T47D (cell line): ENCODE data around the gene SRSF12.
"Not testable (repeated sequence)": the region's sequence is repeated elsewhere in the genome, so short reads cannot be mapped to it uniquely, and the experiment has no call there.

Source experiments
- DNase-seq, 2 experiments: peaks; one replicate each; pipeline versions ENCODE4 v3.0.0 to v3.0.0-alpha.2; 2011 to 2012; ENCODE audit warnings: low read depth in 1 of 2, low spot score in 1 of 2
- JUND ChIP-seq: IDR thresholded peaks from 2 replicates; pipeline ENCODE4 v1.6.1; 2012; ENCODE audit warnings: low read depth
- in situ Hi-C: cut with HindIII; loops from 2 replicates; pipeline ENCODE4 v1.10.0; 2016; ENCODE audit warnings: low sequenced_read_pairs, low pct_unique_long_range_greater_than_20kb

SRSF12 gene

DNA sequence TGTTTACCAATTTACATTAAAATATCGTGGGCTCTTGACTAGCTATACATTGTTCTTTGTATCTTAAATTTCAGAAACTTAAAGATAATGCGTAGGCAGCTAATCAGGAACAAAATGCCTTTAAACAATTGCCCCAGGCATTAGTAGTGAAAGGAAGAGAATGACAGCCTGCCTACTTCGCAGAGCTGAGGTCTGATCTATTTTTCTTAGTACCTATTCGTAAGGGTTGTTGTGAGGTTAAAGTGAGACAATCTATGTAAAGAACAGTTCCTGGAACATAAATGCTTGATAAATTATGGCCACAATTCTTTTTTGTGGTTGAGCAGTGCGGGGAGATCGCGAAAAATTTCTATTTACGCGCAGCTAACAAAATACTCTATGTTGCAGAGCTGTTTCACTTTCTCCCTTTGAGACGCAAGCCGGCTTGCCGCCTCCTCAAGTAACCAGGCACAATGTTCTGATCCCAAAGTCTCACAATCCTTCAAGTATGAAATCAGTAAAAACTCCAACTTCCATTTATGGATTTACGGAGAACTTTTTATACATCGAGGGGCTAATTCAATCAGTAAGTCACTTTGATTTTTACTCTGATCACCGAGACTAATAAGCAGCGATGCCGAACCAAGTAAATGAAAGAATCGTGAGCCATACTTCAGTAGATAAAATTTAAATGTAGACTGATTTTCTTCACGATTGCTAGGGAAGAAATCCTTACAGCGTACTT lies 38.2 kb downstream of the SRSF12 start:
- TF ChIP-seq JUND, result no peak
- in situ Hi-C loops, result no loop called here
- DNase-seq, result peak; percentile 12 to 50

DNA sequence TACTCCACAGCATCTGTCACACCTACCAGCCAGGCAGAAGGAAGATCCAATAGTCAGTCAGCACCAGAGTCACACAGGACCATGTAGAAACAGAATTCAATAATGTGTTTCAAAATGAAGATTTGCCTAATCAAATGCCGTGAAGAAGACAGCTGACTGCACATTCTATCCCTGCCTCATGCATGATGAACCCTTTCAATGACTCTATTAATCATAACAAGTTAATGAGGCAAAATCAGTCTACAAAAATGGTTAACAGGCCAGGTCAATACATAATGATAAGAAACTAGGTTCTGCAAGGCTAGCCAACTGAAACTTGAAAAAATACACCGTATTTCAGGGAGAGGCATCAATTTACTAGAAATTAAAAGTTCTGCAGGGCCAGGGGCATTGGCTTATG lies 44.0 kb downstream of the SRSF12 start:
- TF ChIP-seq JUND, result no peak
- in situ Hi-C loops, result no loop called here
- no peak for DNase-seq

DNA sequence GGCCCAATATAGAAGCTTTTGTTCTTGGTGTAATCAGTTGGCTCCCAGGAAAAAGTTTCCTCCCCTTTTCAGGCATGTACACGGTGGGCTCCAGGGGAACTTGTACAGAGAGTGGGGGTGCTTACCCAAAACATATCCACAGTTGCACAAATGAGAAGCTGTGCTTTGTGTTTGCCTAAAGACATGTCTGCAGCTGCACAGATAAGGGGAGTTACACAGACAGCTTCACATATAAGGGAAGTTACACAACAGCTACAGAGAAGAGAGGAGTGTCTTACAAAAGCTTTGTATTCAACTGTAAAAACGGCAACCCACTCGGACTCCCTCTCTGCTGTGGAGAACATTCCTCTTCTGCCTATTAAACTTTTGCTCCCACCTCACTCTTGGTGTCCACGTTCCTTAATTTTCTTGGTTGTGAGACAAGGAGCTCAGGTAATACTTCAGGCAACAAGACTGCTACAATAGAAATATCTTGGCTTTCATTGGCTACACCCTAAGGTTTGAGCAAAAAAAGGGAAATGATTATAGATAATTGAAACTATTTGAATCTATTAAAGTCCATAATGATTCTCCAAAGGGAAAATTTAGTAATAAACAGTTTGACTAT lies 44.8 kb downstream of the SRSF12 start:
- no peak for TF ChIP-seq JUND
- in situ Hi-C loops, result no loop called here
- DNase-seq, result no peak

DNA sequence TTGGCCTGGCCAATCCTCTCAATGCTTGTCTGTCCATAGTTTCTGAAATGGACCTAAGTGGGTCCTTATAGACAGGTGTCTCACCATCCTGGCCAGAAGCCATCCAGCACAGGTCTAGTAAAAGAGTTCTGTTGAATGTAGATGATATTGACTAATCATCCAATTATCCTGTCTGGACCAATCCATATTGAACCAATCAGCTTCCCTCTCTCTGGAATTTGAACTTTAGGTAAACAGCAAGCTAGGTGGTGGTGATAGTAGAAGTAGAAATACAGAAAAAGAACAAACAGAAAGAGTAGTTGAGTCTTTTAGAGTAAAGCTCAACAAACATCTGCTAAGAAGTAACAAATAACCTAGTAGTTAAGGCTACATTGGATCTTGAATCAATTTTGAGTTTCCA lies 46.8 kb downstream of the SRSF12 start:
- in situ Hi-C loops, result no loop called here
- DNase-seq, result no peak
- TF ChIP-seq JUND, result no peak

DNA sequence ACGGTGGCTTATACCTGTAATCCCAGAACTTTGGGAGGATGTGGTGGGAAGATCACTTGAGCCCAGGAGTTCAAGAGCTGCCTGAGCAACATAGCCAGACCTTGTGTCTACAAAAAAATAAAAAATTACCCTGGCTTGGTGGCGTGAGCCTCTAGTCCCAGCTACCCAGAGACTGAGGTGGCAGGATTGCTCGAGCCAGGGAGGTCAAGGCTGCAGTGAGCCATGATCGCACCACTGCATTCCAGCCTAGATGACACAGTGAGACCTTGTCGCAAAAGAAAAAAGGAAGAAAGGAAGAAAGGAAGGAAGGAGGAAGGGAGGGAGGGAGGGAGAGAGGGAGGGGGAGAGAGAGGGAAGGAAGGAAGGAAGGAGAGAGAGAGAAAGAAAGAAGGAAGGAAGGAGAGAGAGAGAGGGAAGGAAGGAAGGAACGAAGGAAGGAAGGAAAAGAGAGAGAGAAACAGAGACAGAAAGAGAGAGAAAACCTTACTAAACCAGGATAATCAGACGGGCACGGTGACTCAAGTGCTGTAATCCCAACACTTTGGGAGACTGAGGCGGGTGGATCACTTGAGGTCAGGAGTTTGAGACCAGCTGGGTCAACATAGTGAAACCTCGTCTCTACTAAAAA lies 48.2 kb downstream of the SRSF12 start:
- TF ChIP-seq JUND, result no peak
- in situ Hi-C loops, result no loop called here
- DNase-seq, result no peak

DNA sequence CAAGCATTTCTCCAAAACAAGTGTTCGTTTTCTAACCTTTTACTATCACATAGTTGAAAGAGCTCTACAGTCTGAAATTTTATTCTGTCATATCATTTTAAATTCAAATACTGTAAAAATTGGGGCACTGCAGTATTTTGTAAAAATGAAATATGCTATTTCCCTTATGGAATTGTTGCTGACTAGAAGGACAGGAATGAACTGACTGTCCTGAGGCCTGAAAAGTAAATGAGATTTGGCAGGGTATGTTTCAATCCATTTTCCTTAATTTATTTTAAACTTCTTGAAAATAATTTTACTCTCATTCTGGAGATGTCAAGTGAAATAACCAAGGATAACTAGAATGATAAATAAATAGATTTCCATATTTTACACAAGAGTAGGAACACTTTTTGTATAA lies 49.2 kb downstream of the SRSF12 start:
- no peak for DNase-seq
- no peak for TF ChIP-seq JUND
- in situ Hi-C loops, result no loop called here

DNA sequence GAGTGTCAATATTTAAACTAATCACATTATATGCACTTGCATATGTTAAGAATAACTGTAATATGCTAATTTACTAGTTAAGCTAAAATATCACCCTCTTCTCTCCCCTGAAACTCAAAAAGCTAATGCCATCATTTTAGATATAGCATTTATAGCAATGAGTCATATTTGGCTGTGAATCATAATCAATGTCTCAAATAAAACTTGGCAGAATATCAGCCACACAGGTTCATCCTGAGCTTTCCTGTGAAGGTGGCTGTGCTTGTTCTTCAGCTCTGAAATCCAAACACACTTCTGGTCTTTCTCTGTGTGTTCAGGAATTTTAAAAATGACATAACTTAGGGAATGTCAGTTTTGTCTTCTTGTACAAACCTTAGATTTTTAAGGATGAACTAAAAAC lies 50.1 kb downstream of the SRSF12 start:
- in situ Hi-C loops, result no loop called here
- DNase-seq, result no peak
- no peak for TF ChIP-seq JUND

DNA sequence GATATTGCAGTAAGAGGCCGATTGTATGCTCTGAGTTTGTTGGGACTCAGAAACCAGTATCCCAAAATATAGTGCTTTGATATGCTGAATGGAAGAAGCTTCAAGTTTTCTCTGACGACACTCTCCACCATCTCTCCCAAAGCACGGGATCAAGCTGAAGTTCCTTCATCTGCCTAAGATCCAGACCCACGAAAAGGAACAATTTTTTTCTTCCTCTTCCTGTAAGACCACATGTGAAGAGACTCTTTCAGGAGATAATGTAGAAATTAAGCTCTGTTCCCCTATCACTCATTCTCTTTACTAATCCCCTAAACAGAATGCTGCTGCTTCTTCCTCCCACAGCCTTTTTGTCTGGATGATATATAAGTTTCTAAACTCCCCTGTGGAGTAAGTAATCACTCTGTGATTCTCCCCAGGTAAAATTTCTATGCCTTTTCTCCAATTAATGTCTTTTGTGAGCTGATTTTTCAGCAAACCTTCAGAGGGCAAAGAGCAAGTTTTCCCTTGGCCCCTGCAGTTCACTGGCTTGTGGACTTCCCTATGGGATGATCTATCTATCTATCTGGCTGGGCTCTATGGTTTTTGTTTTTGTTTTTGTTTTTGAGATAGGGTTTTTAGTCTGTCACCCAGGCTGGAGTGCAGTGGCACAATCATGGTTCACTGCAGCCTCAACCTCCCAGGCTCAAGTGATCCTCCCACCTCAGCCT lies 50.8 kb downstream of the SRSF12 start:
- TF ChIP-seq JUND, result no peak
- in situ Hi-C loops, result no loop called here
- DNase-seq, result no peak

DNA sequence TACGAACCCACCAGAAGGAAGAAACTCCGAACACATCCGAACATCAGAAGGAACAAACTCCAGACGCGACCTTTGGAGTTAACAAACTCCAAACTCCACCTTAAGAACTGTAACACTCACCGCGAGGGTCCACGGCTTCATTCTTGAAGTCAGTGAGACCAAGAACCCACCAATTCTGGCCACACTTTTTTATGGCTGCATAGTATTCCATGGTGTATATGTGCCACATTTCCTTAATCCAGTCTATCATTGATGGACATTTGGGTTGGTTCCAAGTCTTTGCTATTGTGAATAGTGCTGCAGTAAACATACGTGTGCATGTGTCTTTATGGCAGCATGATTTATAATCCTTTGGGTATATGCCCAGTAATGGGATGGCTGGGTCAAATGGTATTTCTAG lies 51.8 kb downstream of the SRSF12 start:
- in situ Hi-C loops, DNase-seq: not testable (repeated sequence)

DNA sequence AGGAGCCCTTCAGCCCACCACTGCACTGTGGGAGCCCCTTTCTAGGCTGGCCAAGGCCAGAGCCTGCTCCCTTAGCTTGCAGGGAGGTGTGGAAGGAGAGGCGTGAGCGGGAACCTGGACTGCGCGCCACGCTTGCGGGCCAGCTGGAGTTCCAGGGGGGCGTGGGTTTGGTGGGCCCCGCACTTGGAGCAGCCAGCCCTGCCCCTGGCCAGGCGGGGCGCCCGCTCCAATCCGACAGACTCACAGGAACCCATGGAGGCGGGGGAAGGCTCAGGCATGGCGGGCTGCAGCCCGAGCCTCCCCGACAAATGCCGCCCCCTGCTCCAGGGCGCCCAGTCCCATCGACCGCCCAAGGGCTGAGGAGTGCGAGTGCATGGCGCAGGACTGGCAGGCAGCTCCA lies 52.9 kb downstream of the SRSF12 start:
- DNase-seq, in situ Hi-C loops: not testable (repeated sequence)

DNA sequence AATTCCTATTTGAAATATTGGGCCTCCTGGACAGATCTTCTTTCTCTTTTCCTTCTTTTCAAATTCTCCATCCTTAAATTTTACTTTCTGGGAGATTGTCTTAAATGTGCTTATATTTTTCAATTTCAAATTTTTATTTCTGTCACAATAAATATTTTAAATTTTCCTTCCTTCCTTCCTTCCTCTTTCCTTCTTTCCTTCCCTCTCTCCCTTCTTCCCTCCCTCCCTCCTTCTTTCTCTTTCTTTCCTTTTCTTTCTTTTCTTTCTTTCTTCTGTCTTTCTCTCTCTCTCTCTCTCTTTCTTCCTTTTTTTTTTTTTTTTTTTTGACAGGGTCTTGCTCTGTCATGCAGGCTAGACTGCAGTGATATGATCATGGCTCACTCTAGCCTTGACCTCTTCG lies 54.0 kb downstream of the SRSF12 start:
- no peak for DNase-seq
- in situ Hi-C loops, result no loop called here
- TF ChIP-seq JUND, result no peak

DNA sequence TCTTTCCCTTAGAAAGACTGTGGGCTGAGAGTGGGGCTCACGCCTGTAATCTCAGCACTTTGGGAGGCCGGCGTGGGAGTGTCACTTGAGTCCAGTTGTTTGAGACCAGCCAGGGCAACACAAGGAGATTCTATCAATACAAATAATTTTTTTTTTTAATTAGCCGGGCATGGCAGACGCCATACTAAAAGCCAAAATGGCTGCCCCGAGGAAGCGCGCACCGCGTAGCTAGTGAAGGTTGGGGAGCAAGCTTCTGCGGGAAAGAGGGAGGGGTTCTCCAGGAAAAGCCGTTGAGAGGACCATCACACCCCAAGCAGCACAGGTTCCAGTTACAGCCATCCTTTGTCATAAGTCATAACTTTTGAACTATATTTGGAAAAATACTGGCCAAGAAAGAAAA lies 58.6 kb downstream of the SRSF12 start:
- in situ Hi-C loops, result no loop called here
- no peak for DNase-seq
- no peak for TF ChIP-seq JUND

DNA sequence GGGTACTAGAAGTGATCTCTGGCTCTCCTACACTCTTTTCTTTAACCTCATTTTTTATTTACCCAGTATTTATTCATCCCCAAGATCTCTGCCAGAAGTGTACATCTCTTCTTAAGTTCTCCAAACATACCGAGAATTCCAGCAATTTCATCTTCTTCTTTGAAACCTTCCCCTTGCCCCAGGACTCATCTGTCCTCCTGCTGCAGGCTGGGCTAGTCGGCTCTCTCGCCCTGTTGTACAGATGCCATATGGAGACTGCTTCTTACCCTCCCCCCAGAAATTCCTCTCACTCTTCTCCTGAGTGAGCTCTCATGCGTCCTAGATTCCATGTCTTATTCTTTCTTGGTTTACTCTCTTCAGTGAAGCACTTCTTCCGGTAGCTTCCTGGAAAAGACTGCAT lies 59.2 kb downstream of the SRSF12 start:
- in situ Hi-C loops, result no loop called here
- no peak for TF ChIP-seq JUND
- DNase-seq, result no peak
